Left ventricle myocardium inferior (tissue), 1 donor: ENCODE measurements around the gene CDC42EP1. TPM values are rescaled to one million over a fixed set of nuclear protein-coding genes. Genes with fewer than 3 reads are reported as not detected.
A peak's percentile ranks its signal among the peaks of the same experiment; 100 is the strongest.
"Not testable (repeated sequence)": the region's sequence is repeated elsewhere in the genome, so short reads cannot be mapped to it uniquely, and the experiment has no call there.

ENCODE experiments used
- DNase-seq: peaks from one replicate; pipeline ENCODE4 v3.0.0-alpha.2; 2020
- H3K27ac ChIP-seq: fragments of 200-600 bp; replicated peaks from 2 replicates; pipeline ENCODE4 v1.8.0; 2021
- H3K27me3 ChIP-seq: fragments of 200-600 bp; 2 replicates; pipeline ENCODE4 v1.8.0; 2021; ENCODE audit warnings: low read depth
- H3K36me3 ChIP-seq: fragments of 200-600 bp; 2 replicates; pipeline ENCODE4 v1.8.0; 2021
- H3K4me1 ChIP-seq: fragments of 200-600 bp; 2 replicates; pipeline ENCODE4 v1.8.0; 2021
- H3K4me3 ChIP-seq: fragments of 200-600 bp; 2 replicates; pipeline ENCODE4 v1.8.0; 2021; ENCODE audit warnings: mild to moderate bottlenecking, moderate library complexity
- H3K9me3 ChIP-seq: fragments of 200-600 bp; replicated peaks from 2 replicates; pipeline ENCODE4 v1.8.0; 2021
- intact Hi-C: fragments of 100-400 bp; cut with micrococcal nuclease; formaldehyde crosslinking; loops from one replicate; pipeline ENCODE4 v1.11.0; 2022
- total RNA-seq: library from RNA; stranded (reverse); fragmentation: NEBNext Ultra II Directional; extraction: Animal tissue kit (Norgen Biotek cat#: 25700); gene quantifications from one replicate; pipeline ENCODE4 v1.2.1, GENCODE V29; 2021
- TF ChIP-seq, protein P1 (sequence below): fragments of 200-600 bp; IDR thresholded peaks from 2 replicates; pipeline ENCODE4 v1.8.0; 2021; ENCODE audit warnings: antibody characterized with exemption, mild to moderate bottlenecking, borderline replicate concordance
- donor health status: DM: no; HTN: yes; CAD: no; lungs with severe emphysema.

Gene CDC42EP1
- total RNA-seq, 1 donor from 2014 or later: 17.7 TPM

GRCh38 chr22:37589636-37590035, 29.4 kb downstream of the CDC42EP1 start:
- peaks cover 9% of the 10 kb centered on the region for H3K27me3 ChIP-seq
- no peaks in the 10 kb centered on the region for H3K36me3 ChIP-seq
- H3K4me3 ChIP-seq: no peak overlapping the region
- H3K4me1 ChIP-seq: peaks cover 9% of the 10 kb centered on the region
- TF ChIP-seq, protein P1, sequence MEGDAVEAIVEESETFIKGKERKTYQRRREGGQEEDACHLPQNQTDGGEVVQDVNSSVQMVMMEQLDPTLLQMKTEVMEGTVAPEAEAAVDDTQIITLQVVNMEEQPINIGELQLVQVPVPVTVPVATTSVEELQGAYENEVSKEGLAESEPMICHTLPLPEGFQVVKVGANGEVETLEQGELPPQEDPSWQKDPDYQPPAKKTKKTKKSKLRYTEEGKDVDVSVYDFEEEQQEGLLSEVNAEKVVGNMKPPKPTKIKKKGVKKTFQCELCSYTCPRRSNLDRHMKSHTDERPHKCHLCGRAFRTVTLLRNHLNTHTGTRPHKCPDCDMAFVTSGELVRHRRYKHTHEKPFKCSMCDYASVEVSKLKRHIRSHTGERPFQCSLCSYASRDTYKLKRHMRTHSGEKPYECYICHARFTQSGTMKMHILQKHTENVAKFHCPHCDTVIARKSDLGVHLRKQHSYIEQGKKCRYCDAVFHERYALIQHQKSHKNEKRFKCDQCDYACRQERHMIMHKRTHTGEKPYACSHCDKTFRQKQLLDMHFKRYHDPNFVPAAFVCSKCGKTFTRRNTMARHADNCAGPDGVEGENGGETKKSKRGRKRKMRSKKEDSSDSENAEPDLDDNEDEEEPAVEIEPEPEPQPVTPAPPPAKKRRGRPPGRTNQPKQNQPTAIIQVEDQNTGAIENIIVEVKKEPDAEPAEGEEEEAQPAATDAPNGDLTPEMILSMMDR: no peak
- intact Hi-C loops: no loop called here
- no peak for DNase-seq
- H3K9me3 ChIP-seq: no peaks in the 10 kb centered on the region
- H3K27ac ChIP-seq: no peak overlapping the region

- H3K36me3 ChIP-seq, intact Hi-C loops, H3K27me3 ChIP-seq, H3K4me1 ChIP-seq, DNase-seq, H3K4me3 ChIP-seq, H3K9me3 ChIP-seq, H3K27ac ChIP-seq: not testable (repeated sequence)
Measured at GRCh38 chr22:37591081-37591480, 30.8 kb downstream of the CDC42EP1 start.

GRCh38 chr22:37591823-37592404, 31.6 kb downstream of the CDC42EP1 start:
- Histone ChIP-seq H3K4me3 (peak overlapping the region; percentile 26), H3K27me3 (peaks cover 9% of the 10 kb centered on the region), H3K27ac (peak overlapping the region; percentile 10), H3K4me1 (peaks cover 9% of the 10 kb centered on the region), H3K9me3 (no peaks in the 10 kb centered on the region), H3K36me3 (no peaks in the 10 kb centered on the region)
- no peak for DNase-seq
- TF ChIP-seq, protein P1: no peak
- intact Hi-C loops: loop anchor here (2.0 kb wide), 1 partner anchor 53 kb away; no protein-coding TSS in a partner anchor

- TF ChIP-seq, protein P1: no peak
- Histone ChIP-seq H3K4me1 (peaks cover 13% of the 10 kb centered on the region), H3K27ac (no peak overlapping the region), H3K4me3 (no peak overlapping the region), H3K9me3 (no peaks in the 10 kb centered on the region), H3K27me3 (peaks cover 2% of the 10 kb centered on the region), H3K36me3 (no peaks in the 10 kb centered on the region)
- intact Hi-C loops: no loop called here
- no peak for DNase-seq
Measured at GRCh38 chr22:37594237-37594636, 34.0 kb downstream of the CDC42EP1 start.

- intact Hi-C loops: no loop called here
- H3K36me3 ChIP-seq: no peaks in the 10 kb centered on the region
- H3K27me3 ChIP-seq: peaks cover 8% of the 10 kb centered on the region
- no peak overlapping the region for H3K4me3 ChIP-seq
- no peak overlapping the region for H3K27ac ChIP-seq
- peaks cover 5% of the 10 kb centered on the region for H3K4me1 ChIP-seq
- no peak for DNase-seq
- TF ChIP-seq, protein P1: no peak
- H3K9me3 ChIP-seq: no peaks in the 10 kb centered on the region
Measured at GRCh38 chr22:37599153-37599552, 38.9 kb downstream of the CDC42EP1 start.

GRCh38 chr22:37601203-37601539, 40.9 kb downstream of the CDC42EP1 start:
- DNase-seq: no peak
- Histone ChIP-seq H3K36me3 (no peaks in the 10 kb centered on the region), H3K27me3 (peaks cover 8% of the 10 kb centered on the region), H3K4me1 (peaks cover 5% of the 10 kb centered on the region), H3K27ac (no peak overlapping the region), H3K4me3 (no peak overlapping the region), H3K9me3 (no peaks in the 10 kb centered on the region)
- TF ChIP-seq, protein P1: no peak
- intact Hi-C loops: no loop called here
